Germinal center (tissue), 1 donor: Measurements from ENCODE around the gene ZBTB42.
A peak's percentile ranks its signal among the peaks of the same experiment; 100 is the strongest.

Experiments
- DNase-seq: peaks from one replicate; pipeline ENCODE4 v3.0.0; 2012; ENCODE audit warnings: mixed read lengths, low spot score

ZBTB42 gene

DNA sequence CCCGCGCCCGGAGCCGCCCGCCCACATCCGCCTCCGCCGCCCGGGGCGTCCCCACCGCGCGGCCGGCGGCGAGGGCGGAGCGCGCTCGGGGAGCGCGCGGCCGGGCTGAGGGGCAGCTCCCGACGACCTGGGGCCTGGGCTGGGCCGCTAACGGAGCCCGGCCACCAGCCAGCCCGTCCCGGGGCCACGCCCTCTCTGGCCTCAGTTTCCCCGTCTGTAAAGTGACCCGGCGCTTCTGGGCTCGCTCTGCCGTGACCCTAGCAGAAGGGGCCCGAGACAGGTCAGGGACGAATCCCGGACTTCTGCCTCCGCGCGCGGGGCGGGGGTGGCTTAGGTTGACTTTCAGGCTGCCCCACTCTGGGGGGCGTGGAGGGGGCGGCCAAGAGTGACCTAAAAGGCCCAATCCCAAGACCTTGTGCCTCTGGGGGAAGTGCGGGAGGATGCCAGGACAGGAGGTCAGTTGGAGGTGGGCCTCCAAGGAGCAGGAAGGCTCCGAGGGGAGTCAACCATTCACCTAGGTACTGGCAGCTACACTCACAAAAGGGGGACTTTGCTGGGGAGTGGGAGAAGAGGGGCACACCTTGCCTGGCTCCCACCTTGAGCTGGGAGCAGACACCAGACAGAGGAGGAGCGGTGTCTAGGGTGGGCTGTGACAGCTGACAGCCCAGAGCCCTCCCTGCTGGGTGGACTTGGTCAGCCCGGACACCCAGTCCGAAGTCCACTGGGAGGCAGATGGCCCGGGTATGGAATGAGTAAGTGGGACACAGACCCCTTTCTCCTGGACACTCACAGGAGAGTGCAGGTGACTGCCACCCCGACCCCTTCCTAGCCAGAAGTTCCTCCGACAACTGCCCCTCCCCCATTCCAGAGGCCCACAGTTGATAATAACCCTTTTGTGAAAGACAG is 4.9 kb upstream of the ZBTB42 start:
- DNase-seq = peak; percentile 86

DNA sequence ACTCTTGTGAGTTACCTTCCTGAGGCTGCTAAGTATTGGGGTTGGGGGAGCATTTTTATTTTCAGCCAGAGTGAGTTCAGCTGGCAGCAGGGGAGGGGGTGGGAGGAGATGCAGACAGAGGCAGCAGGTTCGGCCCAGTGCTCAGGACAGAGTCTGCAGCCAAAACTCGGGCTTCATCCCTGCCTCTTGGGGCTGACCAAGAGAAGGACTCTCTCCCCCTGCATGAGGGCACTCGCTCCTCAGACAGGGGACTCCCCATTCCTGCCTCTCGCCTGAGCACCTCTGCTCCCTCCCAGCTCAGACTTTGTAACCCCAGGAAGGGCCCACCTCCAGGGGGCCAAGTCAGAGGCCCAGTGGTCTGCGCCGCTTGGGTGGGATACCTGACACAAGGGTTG is 4.2 kb upstream of the ZBTB42 start:
- DNase-seq = no peak

DNA sequence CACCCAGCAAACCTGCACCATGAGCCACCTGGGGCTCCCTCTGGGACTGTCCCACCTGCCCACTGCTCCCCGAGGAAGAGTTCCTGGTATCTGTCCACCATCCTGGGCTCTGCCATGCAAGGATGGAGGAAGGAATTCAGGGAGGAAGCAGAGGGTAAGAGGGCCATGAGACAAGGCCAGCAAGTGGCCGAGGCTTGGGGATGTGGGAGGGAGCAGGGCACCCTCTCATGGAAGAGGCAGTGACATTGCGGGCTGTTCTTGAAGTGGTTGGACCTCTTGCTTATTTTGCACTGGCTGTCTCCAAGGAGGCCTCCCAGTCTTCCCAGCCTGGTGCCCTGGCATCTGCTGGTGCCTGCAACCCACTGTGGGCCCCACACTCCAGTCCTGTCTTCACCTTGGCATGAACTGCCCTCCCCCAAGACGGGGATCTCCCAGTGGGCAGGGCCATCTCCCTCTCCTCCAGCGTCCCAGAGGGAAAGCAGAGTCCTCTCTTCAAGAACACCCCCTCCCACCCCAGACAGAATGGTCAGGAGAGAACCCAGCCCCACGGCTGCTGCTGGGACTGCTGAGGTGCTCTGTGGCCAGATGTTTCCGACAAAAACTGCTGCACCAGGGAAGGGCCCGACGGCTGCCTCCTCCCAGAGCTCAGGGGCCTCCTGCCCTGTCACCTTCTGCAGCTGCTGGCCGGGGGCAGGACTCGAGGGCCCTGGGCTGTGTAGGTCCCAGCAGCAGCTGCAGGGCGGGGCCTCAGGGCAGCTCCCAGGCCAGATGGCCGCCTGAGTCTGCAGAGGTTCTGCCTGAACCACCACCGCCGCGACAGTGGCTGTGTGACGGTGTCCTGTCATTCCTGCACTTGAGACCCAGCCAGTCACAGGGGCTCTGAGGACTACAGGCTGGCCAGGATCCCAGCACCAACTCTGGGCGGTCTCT is 3.5 kb upstream of the ZBTB42 start:
- DNase-seq = no peak

DNA sequence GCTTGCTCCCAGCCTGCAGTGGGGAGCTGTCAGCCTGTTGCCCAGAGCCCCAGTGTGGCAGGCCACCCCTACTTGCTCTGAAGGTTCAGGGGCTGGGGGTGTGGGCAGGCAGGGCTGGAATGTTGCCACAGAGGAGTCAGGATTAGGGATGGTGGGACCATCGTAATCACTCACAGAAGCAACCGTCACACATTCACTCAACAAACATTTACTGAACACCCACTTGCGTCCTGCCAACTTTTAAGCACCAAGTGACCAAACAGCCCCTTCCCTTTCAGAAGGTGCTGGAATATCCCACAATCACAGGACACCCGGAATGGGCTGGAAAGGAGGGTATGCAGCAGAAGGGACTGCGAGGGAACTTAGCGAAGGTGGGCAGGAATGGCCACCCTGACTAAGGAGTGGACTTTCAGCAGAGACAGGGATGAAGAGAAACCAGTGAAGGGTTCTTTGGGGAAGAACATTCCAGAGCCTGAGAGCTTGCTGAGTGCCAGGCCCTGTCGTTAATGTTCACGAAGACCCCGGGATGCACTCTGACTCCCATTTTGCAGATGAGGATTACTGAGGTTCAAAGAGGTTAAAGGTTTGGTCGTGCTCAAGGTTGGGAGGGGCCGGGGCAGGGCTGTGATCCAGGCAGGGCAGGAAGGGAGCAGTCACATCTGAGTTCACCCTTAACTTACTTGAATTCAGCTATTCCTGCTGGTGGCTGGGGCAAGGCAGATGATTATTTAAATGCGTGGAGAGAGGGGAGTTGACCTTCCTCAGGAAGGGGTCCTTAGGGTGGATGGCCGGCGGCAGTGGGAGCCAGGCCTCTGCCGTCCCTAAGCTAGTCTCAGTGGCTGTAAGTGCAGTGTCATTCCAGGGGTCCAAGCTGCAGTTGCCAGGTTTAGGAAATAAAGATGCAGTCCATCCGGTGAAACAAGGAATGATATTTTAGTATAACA is 2.3 kb upstream of the ZBTB42 start:
- DNase-seq = no peak

DNA sequence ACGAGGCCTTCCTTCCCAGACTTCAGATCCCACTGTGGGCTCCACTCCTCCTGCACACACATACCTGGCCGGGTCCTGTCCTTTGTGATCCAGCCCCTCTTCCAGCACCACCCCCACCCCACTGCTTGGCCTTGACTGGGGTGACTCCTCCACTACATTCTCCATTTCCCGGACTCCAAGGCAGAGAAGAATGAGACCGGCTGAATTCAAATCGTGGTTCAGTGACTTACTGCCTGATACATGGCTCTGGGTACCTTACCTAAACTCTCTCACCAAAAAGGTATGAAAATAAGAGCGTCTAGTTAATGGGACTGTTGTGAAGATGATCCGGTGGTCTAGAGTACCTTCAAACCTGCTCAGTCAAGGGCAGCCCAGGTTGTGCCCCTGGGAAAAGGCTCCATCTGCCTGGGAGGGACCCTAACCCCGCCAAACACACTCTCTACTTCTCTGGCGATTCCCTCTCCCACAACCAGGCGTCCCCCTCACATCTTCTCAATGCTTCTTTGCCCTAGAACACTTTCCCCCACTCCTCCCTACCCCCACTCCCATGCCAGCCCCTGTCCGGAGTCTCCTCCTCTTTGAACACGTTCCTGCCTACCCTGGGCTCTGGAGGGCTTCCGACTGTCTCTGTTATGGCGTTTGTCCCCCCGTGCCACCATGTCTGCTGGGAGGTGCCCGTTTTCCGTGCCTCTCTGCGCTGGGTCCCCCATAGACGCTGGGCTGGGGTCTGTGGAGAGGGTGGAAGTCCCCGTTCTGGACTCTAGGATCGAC is 1.5 kb upstream of the ZBTB42 start:
- DNase-seq = no peak

DNA sequence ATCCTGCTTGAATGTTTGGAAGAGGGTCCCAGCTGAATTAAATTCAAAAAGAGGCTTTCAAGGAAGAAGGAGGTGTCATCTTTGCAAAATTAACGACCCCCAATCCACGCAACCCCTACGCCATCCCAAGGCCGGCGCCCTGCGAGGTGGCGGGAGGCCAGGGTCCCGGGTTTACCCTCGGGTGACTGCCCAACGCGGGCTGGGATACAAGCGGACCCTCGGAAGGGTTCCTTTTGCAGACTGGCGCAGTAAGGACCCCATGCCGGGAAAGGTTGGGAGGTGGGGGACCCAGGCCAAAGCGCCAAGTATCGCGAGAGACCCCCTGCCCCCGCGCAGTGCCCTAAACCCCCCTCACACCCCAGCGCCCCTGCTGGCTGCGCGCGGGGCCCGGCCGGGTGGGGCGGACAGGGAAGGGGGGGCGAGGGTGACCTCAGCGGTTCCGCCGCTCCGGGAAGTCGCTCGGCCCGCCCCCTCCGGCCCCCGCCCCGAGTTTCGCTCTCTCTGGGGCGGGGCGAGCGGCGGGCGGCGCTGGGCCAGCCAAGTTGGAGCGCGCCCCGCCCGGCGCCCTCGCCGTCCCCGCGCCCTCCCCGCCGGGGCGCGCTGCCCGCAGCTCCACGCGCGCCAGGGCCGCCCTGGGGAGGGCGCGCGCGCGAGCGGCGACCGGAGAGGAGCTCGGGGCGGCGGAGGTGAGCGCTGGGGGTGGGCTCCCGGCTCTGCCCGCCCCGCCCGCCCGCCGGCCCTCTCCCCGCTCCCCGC is 708 bp upstream of the ZBTB42 start:
- DNase-seq = peak; percentile 82

DNA sequence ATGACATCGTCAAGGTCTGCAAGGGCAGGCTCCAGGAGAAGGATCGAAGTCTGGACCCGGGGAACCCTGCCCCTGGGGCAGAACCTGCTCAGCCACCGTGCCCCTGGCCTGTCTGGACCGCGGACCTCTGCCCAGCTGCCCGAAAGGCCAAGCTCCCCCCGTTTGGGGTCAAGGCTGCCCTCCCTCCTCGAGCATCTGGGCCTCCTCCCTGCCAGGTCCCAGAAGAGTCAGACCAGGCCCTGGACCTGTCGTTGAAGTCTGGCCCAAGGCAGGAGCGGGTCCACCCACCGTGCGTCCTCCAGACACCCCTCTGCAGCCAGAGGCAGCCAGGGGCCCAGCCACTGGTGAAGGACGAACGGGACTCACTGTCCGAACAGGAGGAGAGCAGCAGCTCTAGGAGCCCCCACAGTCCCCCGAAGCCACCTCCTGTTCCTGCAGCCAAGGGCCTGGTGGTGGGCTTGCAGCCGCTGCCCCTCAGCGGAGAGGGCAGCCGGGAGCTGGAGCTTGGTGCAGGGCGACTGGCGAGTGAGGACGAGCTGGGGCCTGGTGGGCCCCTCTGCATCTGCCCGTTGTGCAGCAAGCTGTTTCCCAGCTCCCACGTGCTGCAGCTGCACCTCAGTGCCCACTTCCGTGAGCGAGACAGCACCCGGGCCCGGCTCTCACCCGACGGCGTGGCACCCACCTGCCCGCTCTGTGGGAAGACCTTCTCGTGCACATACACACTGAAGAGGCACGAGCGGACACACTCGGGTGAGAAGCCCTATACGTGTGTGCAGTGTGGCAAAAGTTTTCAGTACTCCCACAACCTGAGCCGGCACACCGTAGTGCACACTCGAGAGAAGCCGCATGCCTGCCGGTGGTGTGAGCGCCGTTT is 856 bp downstream of the ZBTB42 start:
- no peak for DNase-seq

DNA sequence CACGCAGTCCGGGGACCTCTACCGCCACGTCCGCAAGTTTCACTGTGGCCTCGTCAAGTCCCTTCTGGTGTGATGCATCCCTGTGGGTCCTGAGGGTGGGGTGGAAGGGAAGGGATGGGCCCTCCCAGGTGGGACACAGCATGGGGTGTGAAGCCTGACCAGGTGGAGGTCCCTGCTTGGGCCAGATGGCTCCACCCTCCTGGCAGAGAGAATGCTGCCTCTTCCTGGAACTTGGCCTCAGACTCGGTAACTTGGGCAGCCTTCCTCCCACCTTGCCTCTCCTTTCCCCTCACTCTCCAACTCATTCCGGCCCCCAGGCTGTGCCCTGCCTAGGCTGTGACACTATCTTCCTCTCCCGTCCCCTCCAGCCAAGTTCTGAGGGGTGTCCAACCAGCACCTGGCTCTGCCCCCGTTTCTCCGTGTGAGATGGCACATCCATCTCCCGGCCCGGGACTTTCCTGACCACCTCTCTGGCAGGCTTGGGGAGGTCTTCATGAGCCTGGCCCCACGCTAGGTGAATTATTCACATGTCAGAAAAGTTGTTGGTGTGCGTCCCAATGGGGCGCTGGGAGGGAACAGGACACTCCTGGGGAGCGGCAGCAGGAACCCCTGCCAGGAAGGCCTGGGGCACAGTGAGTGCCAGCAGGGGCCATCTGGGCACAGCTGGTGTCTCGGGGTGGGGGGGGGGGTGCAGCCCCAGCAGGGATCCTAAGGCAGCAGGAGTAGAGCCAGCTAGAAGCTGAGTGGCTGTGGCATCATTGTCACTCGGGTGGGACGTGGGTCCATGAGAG is 1.7 kb downstream of the ZBTB42 start:
- DNase-seq = no peak

DNA sequence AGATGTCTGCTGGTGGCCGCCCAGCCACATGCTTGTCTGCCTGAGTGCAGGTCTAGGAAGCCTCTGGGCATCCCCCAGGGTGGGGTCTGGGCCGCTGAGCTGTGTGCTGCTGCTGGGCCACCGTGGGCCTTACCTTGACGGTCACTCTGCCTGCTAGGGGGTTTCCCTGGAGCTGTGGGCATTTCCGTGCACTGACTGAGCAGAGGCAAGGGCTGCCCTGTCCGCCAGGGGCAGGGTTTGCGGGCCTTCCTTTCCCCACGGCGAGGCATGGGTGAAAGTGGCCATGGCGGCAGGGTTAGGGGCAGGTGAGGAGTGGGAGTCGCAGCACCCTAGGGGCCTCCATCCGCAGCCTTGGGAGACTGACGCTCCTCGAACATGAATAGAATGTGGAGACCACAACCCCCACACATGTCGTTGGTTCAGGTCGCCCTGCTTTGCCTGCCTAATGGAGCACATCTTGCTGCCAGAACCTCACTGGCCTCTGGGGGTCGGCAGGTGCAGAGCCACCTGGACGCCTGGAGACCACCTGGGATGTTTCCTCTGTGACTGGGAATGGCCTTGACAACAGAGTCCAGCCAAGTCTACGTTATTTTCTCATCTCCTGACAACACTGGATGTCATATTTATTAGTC is 2.5 kb downstream of the ZBTB42 start:
- DNase-seq = no peak

DNA sequence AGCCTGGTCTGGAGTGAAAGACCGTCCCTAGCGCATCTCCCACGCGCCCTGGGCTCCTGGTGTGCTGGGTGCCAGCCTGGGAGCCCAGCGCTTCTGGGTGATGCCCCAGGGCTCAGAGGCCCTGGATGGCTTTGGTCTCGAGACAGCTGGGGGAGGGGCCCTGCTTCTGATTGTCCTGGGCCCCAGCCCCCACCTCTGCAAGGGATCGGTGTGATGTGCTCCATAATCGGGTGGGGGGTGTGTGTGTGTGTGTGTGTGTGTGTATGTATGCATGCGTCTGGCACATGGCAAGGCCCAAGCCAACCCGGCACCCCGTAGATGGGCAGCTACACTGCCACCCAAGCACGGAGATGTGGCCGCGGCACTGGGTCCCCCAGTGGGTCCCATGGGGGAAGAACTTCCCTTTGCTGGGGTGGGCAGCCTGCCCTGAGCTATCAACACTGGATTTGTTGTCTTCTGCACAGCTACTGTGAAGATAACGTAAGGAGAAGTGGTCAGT is 3.1 kb downstream of the ZBTB42 start:
- no peak for DNase-seq

DNA sequence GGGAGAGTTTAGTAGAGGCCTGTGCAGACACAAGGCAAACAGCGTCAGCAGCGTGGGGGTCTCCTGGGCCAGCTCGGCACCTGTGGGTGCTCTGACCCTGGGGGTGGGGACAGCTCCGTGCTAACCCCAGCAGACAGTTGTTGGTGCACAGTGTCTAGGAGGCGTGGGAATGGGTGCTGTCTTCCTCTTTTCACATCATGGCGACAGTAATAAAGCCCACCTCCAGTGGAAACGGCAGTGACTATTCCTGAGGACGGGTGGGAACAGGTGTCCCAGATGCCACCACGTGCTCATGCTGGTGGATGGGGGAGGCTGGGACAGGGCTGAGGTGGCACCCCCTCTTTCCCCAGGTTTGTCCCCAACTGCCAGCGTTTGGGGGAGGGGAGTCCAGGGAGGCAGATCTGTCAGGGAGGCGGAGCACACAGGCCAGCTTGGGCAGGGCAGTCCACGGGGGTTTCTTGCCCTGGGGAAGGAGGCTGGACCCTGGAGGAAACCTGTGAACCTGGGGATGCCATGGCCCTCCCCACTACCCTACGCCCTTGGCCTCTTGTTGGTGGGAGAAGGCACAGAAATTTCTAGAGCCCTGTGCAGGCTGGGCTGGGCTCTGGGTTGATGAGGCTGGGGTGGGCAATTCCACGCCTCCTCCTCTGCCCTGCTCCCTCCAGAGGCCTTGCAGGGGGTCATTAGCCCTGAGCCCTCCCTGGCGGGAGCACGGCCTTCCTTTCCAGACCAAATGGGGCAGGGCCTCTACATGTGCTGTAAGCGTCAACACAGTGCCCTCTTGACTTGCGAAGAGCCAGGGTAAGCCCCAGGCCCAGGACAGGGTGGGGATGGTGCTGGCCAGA is 3.8 kb downstream of the ZBTB42 start:
- no peak for DNase-seq

DNA sequence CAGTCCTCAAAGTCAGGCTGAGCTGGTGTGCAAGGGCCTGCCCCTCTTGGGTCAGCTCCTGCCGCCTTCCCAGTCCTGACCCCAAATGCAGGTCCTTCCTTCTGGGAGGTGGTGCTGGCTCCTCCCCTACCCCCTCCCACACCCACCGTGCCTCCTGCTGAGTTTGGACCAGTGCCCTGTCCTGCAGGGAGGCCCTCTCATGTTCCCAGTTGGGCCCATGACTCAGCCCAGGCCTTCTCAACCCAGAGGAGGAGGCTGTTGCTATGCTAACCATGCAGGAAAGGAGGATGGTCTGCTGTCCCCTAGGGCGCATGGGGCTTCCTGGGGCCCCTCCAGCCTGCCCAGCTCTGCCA is 4.4 kb downstream of the ZBTB42 start:
- no peak for DNase-seq

DNA sequence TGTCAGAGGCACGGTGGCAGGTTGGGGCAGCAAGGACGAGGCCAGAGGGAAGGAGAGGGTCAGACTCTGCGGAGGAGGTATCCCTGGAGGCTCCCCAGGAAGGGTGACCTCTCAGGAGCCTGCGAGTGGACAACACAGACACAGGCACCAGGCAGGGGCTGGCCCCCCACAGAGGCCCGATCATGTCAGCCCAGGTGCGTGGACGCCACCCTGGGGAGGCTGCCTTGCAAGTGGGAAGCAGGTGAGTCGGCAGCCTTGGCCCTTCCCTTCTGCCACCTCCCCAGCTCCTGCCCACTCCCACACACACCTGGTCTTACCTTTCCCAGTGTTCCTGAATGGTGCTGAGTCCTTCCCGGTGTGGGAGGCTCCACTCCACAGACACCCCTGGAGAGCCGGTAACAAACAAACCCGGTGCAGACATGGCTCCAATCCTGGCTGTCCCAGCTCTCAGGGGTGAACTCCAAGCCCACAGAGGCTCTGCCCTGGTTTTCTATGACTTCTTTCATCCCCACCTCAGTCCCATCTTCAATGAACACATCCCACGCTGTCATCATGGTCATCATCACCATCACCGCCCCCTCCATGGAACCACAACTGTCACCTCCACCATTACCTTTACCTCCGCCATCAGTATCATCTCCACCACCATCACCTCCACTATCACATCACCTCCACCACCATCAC is 5.2 kb downstream of the ZBTB42 start:
- DNase-seq = no peak

DNA sequence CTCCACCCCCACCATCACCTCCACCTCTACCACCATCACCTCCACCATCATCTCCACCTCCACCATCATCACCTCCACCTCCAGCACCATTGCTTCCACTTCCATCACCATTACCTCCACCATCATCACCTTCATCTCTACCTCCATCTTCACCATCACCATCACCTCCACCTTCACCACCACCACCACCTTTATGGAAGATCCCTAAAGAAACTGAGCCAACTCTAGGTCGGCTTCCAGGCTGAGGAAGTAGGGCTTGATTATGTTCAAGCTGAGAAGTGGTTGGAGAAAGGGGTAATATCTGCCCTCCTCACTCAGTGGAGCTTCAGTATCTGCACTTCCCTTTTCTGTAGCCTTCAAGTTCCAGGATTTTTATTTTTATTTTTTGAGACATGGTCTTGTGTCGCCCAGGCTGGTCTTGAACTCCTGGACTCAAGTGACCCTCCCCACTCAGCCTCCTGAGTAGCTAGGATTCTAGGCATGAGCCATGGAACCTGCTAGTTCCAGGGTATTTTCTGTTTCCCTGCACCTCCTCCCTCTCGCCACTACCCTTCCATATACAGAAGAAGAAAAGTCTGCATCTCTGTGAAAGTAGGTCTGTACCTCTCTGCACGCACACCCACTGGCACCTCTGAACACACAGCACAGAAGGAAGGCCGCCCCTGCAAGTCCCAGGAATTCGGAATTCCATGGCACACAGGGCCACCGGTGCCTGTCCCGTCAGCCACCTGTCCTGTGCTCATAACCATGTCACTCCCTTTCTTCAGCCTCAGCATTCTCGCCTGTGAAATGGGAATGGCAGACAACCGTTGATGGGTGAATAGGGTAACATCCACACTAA is 5.9 kb downstream of the ZBTB42 start:
- no peak for DNase-seq

DNA sequence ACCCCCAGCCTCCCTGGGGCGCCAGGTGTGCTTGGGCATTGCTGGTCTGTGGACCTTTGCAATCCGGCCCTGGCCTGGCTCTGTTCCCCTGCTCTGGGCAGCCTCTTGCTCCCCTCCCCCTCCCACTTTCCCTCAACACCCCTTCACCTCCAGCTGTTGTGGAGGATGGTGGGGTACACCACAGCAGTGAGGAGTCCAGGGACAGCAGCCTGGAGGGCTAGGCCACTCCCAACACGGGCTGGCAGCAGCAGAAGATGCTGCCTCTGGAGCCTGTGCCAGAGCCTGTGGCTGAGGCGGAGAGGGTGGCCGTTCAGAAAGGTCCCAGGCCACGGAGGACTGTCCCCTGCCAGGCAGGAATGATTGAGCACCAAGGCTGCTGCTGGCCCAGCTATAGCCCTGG is 7.6 kb downstream of the ZBTB42 start:
- DNase-seq = no peak
